Fibroblast of lung (primary cell): ENCODE results near the gene SDK1. TPM values are rescaled to one million over a fixed set of nuclear protein-coding genes. Genes with fewer than 3 reads are reported as not detected.
"Not testable (repeated sequence)": the region's sequence is repeated elsewhere in the genome, so short reads cannot be mapped to it uniquely, and the experiment has no call there.

ENCODE experiments used
- DNase-seq, 2 donors: peaks; one replicate each; pipeline versions ENCODE4 v3.0.0 to v3.0.0-alpha.2; 2010; ENCODE audit warnings: low read depth in 2 of 2
- H2AFZ ChIP-seq: 2 replicates; pipeline ENCODE4 v1.5.1; 2012; ENCODE audit warnings: low read length, control low read depth, inconsistent platforms
- H3K27ac ChIP-seq: 2 replicates; pipeline ENCODE4 v1.5.1; 2011; ENCODE audit warnings: low read length, control low read depth; ENCODE audit not compliant: insufficient read depth
- H3K27me3 ChIP-seq: 2 replicates; pipeline ENCODE4 v1.5.1; 2011; ENCODE audit warnings: mild to moderate bottlenecking, low read length; ENCODE audit not compliant: control insufficient read depth, insufficient read depth
- H3K36me3 ChIP-seq: 2 replicates; pipeline ENCODE4 v1.5.1; 2011; ENCODE audit warnings: low read length; ENCODE audit not compliant: control insufficient read depth, insufficient read depth
- H3K4me1 ChIP-seq: 2 replicates; pipeline ENCODE4 v1.5.1; 2011; ENCODE audit warnings: low read length; ENCODE audit not compliant: control insufficient read depth, insufficient read depth; ENCODE audit errors: extremely low read depth
- H3K4me2 ChIP-seq: 2 replicates; pipeline ENCODE4 v1.5.1; 2011; ENCODE audit warnings: low read length, control low read depth; ENCODE audit not compliant: insufficient read depth; ENCODE audit errors: extremely low read depth
- H3K4me3 ChIP-seq, 4 experiments: fragments of 200-600 bp in 1 of 4; sonication (generic) in 1 of 4; replicated peaks in 1 of 4; 2 replicates each; pipeline ENCODE4 v1.5.1; 2011 to 2016; ENCODE audit warnings: low read length in 4 of 4, low read depth in 3 of 4, mild to moderate bottlenecking in 3 of 4, control low read depth in 2 of 4, inconsistent platforms in 1 of 4, mixed read lengths in 1 of 4; ENCODE audit not compliant: insufficient read depth in 1 of 4; ENCODE audit errors: control extremely low read depth in 1 of 4
- H3K79me2 ChIP-seq: 2 replicates; pipeline ENCODE4 v1.5.1; 2012; ENCODE audit warnings: mild to moderate bottlenecking, low read length, inconsistent platforms; ENCODE audit not compliant: control insufficient read depth, insufficient read depth
- H3K9ac ChIP-seq: 2 replicates; pipeline ENCODE4 v1.5.1; 2011; ENCODE audit warnings: mild to moderate bottlenecking, low read length, control low read depth; ENCODE audit not compliant: insufficient read depth
- H3K9me3 ChIP-seq: 2 replicates; pipeline ENCODE4 v1.5.1; 2012; ENCODE audit warnings: low read depth, low read length; ENCODE audit not compliant: control insufficient read depth, insufficient read depth
- H4K20me1 ChIP-seq: 2 replicates; pipeline ENCODE4 v1.5.1; 2011; ENCODE audit warnings: low read length; ENCODE audit not compliant: control insufficient read depth, insufficient read depth; ENCODE audit errors: extremely low read depth
- CTCF ChIP-seq, 2 donors: IDR thresholded peaks in 1 of 2; conservative IDR thresholded peaks in 1 of 2; 1 replicate in 1 of 2; 2 replicates in 1 of 2; pipeline ENCODE4 v1.5.1; 2011 to 2012; ENCODE audit warnings: low read length in 2 of 2, control low read depth in 1 of 2, inconsistent platforms in 1 of 2, low read depth in 1 of 2, mild to moderate bottlenecking in 1 of 2
- EZH2 ChIP-seq: IDR thresholded peaks from 2 replicates; pipeline ENCODE4 v1.5.1; 2012; ENCODE audit warnings: low read length, control low read depth, mild to moderate bottlenecking; ENCODE audit errors: missing control alignments
- polyA plus RNA-seq, 2 donors: library from polyadenylated mRNA; depleted of rRNA in 1 of 2; stranded (reverse) in 1 of 2; unstranded in 1 of 2; fragments of >200 nt; gene quantifications; 2 replicates each; pipeline ENCODE4 v1.2.1, GENCODE V29; 2011 to 2012; ENCODE audit warnings: missing spikeins in 1 of 2
- total RNA-seq: library from RNA; depleted of rRNA; stranded (reverse); fragments of >200 nt; gene quantifications from 2 replicates; pipeline ENCODE4 v1.2.1, GENCODE V29; 2014

The SDK1 gene
- total and polyA plus RNA-seq, 2 donors (not counting 1 experiment from before 2014, with no cell fraction given) = 1.0 to 8.6 TPM

GRCh38 chr7:3960050-3960763 is 659.2 kb downstream of the SDK1 start:
- Histone ChIP-seq H3K4me1 (no peaks in the 10 kb centered on the region), H3K4me2 (no peak overlapping the region), H3K27ac (no peak overlapping the region), H3K9ac (no peak overlapping the region), H3K9me3 (no peaks in the 10 kb centered on the region), H3K36me3 (no peaks in the 10 kb centered on the region), H2AFZ (no peak overlapping the region), H3K4me3 (no peak overlapping the region), H4K20me1 (no peaks in the 10 kb centered on the region), H3K27me3 (no peaks in the 10 kb centered on the region), H3K79me2 (no peaks in the 10 kb centered on the region)
- TF ChIP-seq CTCF (conservative IDR thresholded peaks at IDR 0.05 in 1 of 2, IDR thresholded peaks at IDR 0.05 in 1 of 2; ENCODE audit: low read depth in 1 of 2, low read length in 2 of 2) (no peak), EZH2 (no peak)
- no peak for DNase-seq

- TF ChIP-seq EZH2 (no peak), CTCF (conservative IDR thresholded peaks at IDR 0.05 in 1 of 2, IDR thresholded peaks at IDR 0.05 in 1 of 2; ENCODE audit: low read depth in 1 of 2, low read length in 2 of 2) (no peak)
- Histone ChIP-seq H3K4me3 (no peak overlapping the region), H4K20me1 (no peaks in the 10 kb centered on the region), H3K79me2 (no peaks in the 10 kb centered on the region), H3K36me3 (no peaks in the 10 kb centered on the region), H3K9ac (no peak overlapping the region), H3K4me1 (no peaks in the 10 kb centered on the region), H2AFZ (no peak overlapping the region), H3K4me2 (no peak overlapping the region), H3K27me3 (no peaks in the 10 kb centered on the region), H3K9me3 (no peaks in the 10 kb centered on the region), H3K27ac (no peak overlapping the region)
- no peak for DNase-seq
Observed at GRCh38 chr7:3960942-3961341, 659.9 kb downstream of the SDK1 start.

GRCh38 chr7:3961857-3962503 is 660.9 kb downstream of the SDK1 start:
- Histone ChIP-seq H3K27me3 (no peaks in the 10 kb centered on the region), H3K4me1 (no peaks in the 10 kb centered on the region), H2AFZ (no peak overlapping the region), H3K27ac (no peak overlapping the region), H3K36me3 (no peaks in the 10 kb centered on the region), H3K4me3 (no peak overlapping the region), H4K20me1 (no peaks in the 10 kb centered on the region), H3K4me2 (no peak overlapping the region), H3K9me3 (no peaks in the 10 kb centered on the region), H3K79me2 (no peaks in the 10 kb centered on the region), H3K9ac (no peak overlapping the region)
- TF ChIP-seq CTCF (conservative IDR thresholded peaks at IDR 0.05 in 1 of 2, IDR thresholded peaks at IDR 0.05 in 1 of 2; ENCODE audit: low read depth in 1 of 2, low read length in 2 of 2) (no peak), EZH2 (no peak)
- no peak for DNase-seq

GRCh38 chr7:3963768-3964167 is 662.7 kb downstream of the SDK1 start:
- not testable (repeated sequence) for DNase-seq, H4K20me1 ChIP-seq, H3K27me3 ChIP-seq, H3K4me2 ChIP-seq, H2AFZ ChIP-seq, H3K9ac ChIP-seq, H3K4me3 ChIP-seq, H3K9me3 ChIP-seq, H3K4me1 ChIP-seq, H3K36me3 ChIP-seq, H3K27ac ChIP-seq, H3K79me2 ChIP-seq
